Urinary bladder (tissue), 4 donors: ENCODE measurements around the gene USP8. TPM values are rescaled to one million over a fixed set of nuclear protein-coding genes. Genes with fewer than 3 reads are reported as not detected.

ENCODE experiments used
- DNase-seq: peaks from one replicate; pipeline ENCODE4 v3.0.0-alpha.2; 2015; ENCODE audit errors: extremely low spot score
- H3K27ac ChIP-seq: one replicate; pipeline ENCODE4 v1.5.1; 2013; ENCODE audit warnings: low read depth, mild to moderate bottlenecking, moderate library complexity
- H3K36me3 ChIP-seq: one replicate; pipeline ENCODE4 v1.6.1; 2013; ENCODE audit warnings: mild to moderate bottlenecking, moderate library complexity; ENCODE audit not compliant: insufficient read depth
- H3K4me1 ChIP-seq: one replicate; pipeline ENCODE4 v1.6.1; 2013; ENCODE audit warnings: mild to moderate bottlenecking, moderate library complexity; ENCODE audit not compliant: insufficient read depth
- H3K4me3 ChIP-seq: one replicate; pipeline ENCODE4 v1.5.1; 2013; ENCODE audit warnings: low read depth, low read length
- WGBS: extraction: QIAGEN DNeasy Blood & Tissue Kit; methylation state at CpG from one replicate; pipeline ENCODE4 v1.1.7; 2013; 5-methylcytosine and 5-hydroxymethylcytosine counted together
- polyA plus RNA-seq: library from polyadenylated mRNA; stranded (reverse); fragments of 200-250 nt; gene quantifications from one replicate; pipeline ENCODE4 v1.2.3, GENCODE V29; 2013
- total RNA-seq: library from RNA; depleted of rRNA; stranded (reverse); fragments of >200 nt; gene quantifications from one replicate; pipeline ENCODE4 v1.2.3, GENCODE V29; 2014
- donor health status: healthy with polysubstance abuse.
- donor health status: healthy.

USP8 gene
- total and polyA plus RNA-seq, 2 donors, result 34.5 to 100 TPM

- WGBS, result 87% methylated on average over 4 of the region's 4 CpGs
- no peaks in the 10 kb centered on the region for H3K36me3 ChIP-seq
- no peak overlapping the region for H3K4me3 ChIP-seq
- H3K4me1 ChIP-seq, result no peaks in the 10 kb centered on the region
- no peak overlapping the region for H3K27ac ChIP-seq
- no peak for DNase-seq
These were observed 107.0 kb downstream of the USP8 start for GRCh38 chr15:50531163-50531562.

- Histone ChIP-seq H3K36me3 (no peaks in the 10 kb centered on the region), H3K4me3 (no peak overlapping the region), H3K27ac (no peak overlapping the region), H3K4me1 (no peaks in the 10 kb centered on the region)
- 67% methylated on average over 4 of the region's 4 CpGs for WGBS
- DNase-seq, result no peak
These were observed 107.6 kb downstream of the USP8 start for GRCh38 chr15:50531766-50532165.

- H3K4me1 ChIP-seq, result no peaks in the 10 kb centered on the region
- WGBS, result 68% methylated on average over 2 of the region's 2 CpGs
- no peak for DNase-seq
- H3K36me3 ChIP-seq, result no peaks in the 10 kb centered on the region
- no peak overlapping the region for H3K27ac ChIP-seq
- H3K4me3 ChIP-seq, result no peak overlapping the region
These were observed 118.6 kb downstream of the USP8 start for GRCh38 chr15:50542887-50543210.

GRCh38 chr15:50543556-50543955 is 119.4 kb downstream of the USP8 start:
- Histone ChIP-seq H3K36me3 (no peaks in the 10 kb centered on the region), H3K4me3 (no peak overlapping the region), H3K4me1 (no peaks in the 10 kb centered on the region), H3K27ac (no peak overlapping the region)
- DNase-seq, result no peak
- WGBS, result 89% methylated on average over 3 of the region's 3 CpGs

GRCh38 chr15:50544368-50544767 is 120.2 kb downstream of the USP8 start:
- WGBS, result 52% methylated on average over 5 of the region's 5 CpGs
- H3K4me3 ChIP-seq, result no peak overlapping the region
- no peak for DNase-seq
- no peaks in the 10 kb centered on the region for H3K36me3 ChIP-seq
- H3K27ac ChIP-seq, result no peak overlapping the region
- H3K4me1 ChIP-seq, result no peaks in the 10 kb centered on the region

- Histone ChIP-seq H3K4me3 (no peak within 1 kb of the TSS), H3K4me1 (no peaks in the 10 kb centered on the region), H3K36me3 (no peaks in the 10 kb centered on the region), H3K27ac (no peak within 1 kb of the TSS)
- no peak for DNase-seq
- 87% methylated on average over 5 of the region's 5 CpGs for WGBS
These were observed 122.4 kb downstream of the USP8 start, which contains the start of gene USP50 for GRCh38 chr15:50546566-50546965. TSS of gene USP50 (minus strand) at chr15:50546666. CDS start at chr15:50546525, 141 bp downstream.

GRCh38 chr15:50549326-50549725 is 125.1 kb downstream of the USP8 start:
- Histone ChIP-seq H3K27ac (no peak overlapping the region), H3K4me1 (no peaks in the 10 kb centered on the region), H3K4me3 (no peak overlapping the region), H3K36me3 (no peaks in the 10 kb centered on the region)
- 85% methylated on average over 7 of the region's 7 CpGs for WGBS
- no peak for DNase-seq

GRCh38 chr15:50552238-50552637 is 128.0 kb downstream of the USP8 start:
- Histone ChIP-seq H3K4me3 (no peak overlapping the region), H3K4me1 (no peaks in the 10 kb centered on the region)
- WGBS, result 83% methylated on average over 4 of the region's 4 CpGs

GRCh38 chr15:50556642-50557371 is 132.6 kb downstream of the USP8 start:
- DNase-seq, result no peak
- H3K36me3 ChIP-seq, result peaks cover 2% of the 10 kb centered on the region
- H3K4me1 ChIP-seq, result no peaks in the 10 kb centered on the region
- H3K27ac ChIP-seq, result no peak overlapping the region
- no peak overlapping the region for H3K4me3 ChIP-seq
- 97% methylated on average over 2 of the region's 2 CpGs for WGBS

More at GRCh38 chr15:50552238-50552637, 128.0 kb downstream of the USP8 start:
- no peak for DNase-seq
- Histone ChIP-seq H3K27ac (no peak overlapping the region), H3K36me3 (peaks cover 2% of the 10 kb centered on the region)

GRCh38 chr15:50558012-50558411 is 133.8 kb downstream of the USP8 start:
- Histone ChIP-seq H3K27ac (no peak overlapping the region), H3K36me3 (peaks cover 2% of the 10 kb centered on the region), H3K4me1 (no peaks in the 10 kb centered on the region), H3K4me3 (no peak overlapping the region)
- DNase-seq, result no peak
- WGBS, result 98% methylated on average over 2 of the region's 2 CpGs

GRCh38 chr15:50562735-50563640 is 138.8 kb downstream of the USP8 start:
- no peaks in the 10 kb centered on the region for H3K36me3 ChIP-seq
- H3K4me1 ChIP-seq, result no peaks in the 10 kb centered on the region
- WGBS, result 90% methylated on average over 4 of the region's 4 CpGs
- DNase-seq, result no peak
- no peak overlapping the region for H3K4me3 ChIP-seq
- H3K27ac ChIP-seq, result no peak overlapping the region

- no peak overlapping the region for H3K27ac ChIP-seq
- H3K36me3 ChIP-seq, result no peaks in the 10 kb centered on the region
- no peak for DNase-seq
- no peaks in the 10 kb centered on the region for H3K4me1 ChIP-seq
- 97% methylated on average over 4 of the region's 4 CpGs for WGBS
- no peak overlapping the region for H3K4me3 ChIP-seq
These were observed 139.6 kb downstream of the USP8 start for GRCh38 chr15:50563756-50564155.
